Mesenchymal stem cell (in vitro differentiated cells and primary cell): ENCODE results near the gene FAM241A.

Experiments used
- DNase-seq: peaks from one replicate; pipeline ENCODE4 v3.0.0-alpha.2; 2013
- H2AFZ ChIP-seq: one replicate; pipeline ENCODE4 v1.6.1; 2013; ENCODE audit warnings: low read depth, mild to moderate bottlenecking, control low read depth, inconsistent platforms, low read length, moderate library complexity
- H2AK5ac ChIP-seq: 2 replicates; pipeline ENCODE4 v1.6.1; 2013; ENCODE audit warnings: low read length, moderate library complexity, mild to moderate bottlenecking, inconsistent platforms; ENCODE audit not compliant: severe bottlenecking
- H2BK120ac ChIP-seq: one replicate; pipeline ENCODE4 v1.6.1; 2013; ENCODE audit warnings: low read depth, mild to moderate bottlenecking, inconsistent platforms, low read length, moderate library complexity
- H2BK12ac ChIP-seq, 2 experiments: one replicate each; pipeline ENCODE4 v1.6.1; 2013; ENCODE audit warnings: inconsistent platforms in 2 of 2, low read length in 2 of 2, mild to moderate bottlenecking in 2 of 2, moderate library complexity in 2 of 2, control low read depth in 1 of 2
- H2BK15ac ChIP-seq: one replicate; pipeline ENCODE4 v1.6.1; 2013; ENCODE audit warnings: mild to moderate bottlenecking, low read depth, inconsistent platforms; ENCODE audit not compliant: poor library complexity, severe bottlenecking
- H2BK5ac ChIP-seq: 2 replicates; pipeline ENCODE4 v1.6.1; 2013; ENCODE audit warnings: low read depth, mild to moderate bottlenecking, low read length, control low read depth, inconsistent platforms; ENCODE audit not compliant: poor library complexity, severe bottlenecking
- H3K14ac ChIP-seq, 2 experiments: one replicate each; pipeline ENCODE4 v1.6.1; 2013; ENCODE audit warnings: inconsistent platforms in 2 of 2, low read length in 2 of 2, control low read depth in 1 of 2, mild to moderate bottlenecking in 1 of 2, moderate library complexity in 1 of 2
- H3K18ac ChIP-seq, 2 experiments: one replicate each; pipeline ENCODE4 v1.6.1; 2013; ENCODE audit warnings: inconsistent platforms in 2 of 2, low read length in 2 of 2, control low read depth in 1 of 2, low read depth in 1 of 2, mild to moderate bottlenecking in 1 of 2
- H3K23ac ChIP-seq, 2 experiments: one replicate each; pipeline ENCODE4 v1.6.1; 2013; ENCODE audit warnings: inconsistent platforms in 2 of 2, low read length in 2 of 2, mild to moderate bottlenecking in 2 of 2, moderate library complexity in 2 of 2, control low read depth in 1 of 2
- H3K27ac ChIP-seq: 2 replicates; pipeline ENCODE4 v1.5.1; 2013; ENCODE audit warnings: mild to moderate bottlenecking, moderate library complexity, low read length, control low read depth, inconsistent platforms; ENCODE audit not compliant: poor library complexity, severe bottlenecking
- H3K27me3 ChIP-seq, 2 experiments: 2 replicates each; pipeline versions ENCODE4 v1.6.1 to v1.7.0; 2013; ENCODE audit warnings: low read length in 2 of 2, mild to moderate bottlenecking in 2 of 2, moderate library complexity in 2 of 2, control low read depth in 1 of 2, inconsistent platforms in 1 of 2; ENCODE audit not compliant: control insufficient read depth in 1 of 2, insufficient read depth in 1 of 2
- H3K36me3 ChIP-seq, 2 experiments: 2 replicates each; pipeline versions ENCODE4 v1.6.1 to v1.7.0; 2013; ENCODE audit warnings: low read length in 2 of 2, control low read depth in 1 of 2, inconsistent platforms in 1 of 2, low read depth in 1 of 2, mild to moderate bottlenecking in 1 of 2; ENCODE audit not compliant: insufficient read depth in 2 of 2, control insufficient read depth in 1 of 2
- H3K4ac ChIP-seq, 2 experiments: one replicate each; pipeline ENCODE4 v1.6.1; 2013; ENCODE audit warnings: inconsistent platforms in 2 of 2, low read length in 2 of 2, mild to moderate bottlenecking in 2 of 2, moderate library complexity in 2 of 2, control low read depth in 1 of 2, low read depth in 1 of 2
- H3K4me1 ChIP-seq: 2 replicates; pipeline ENCODE4 v1.6.1; 2013; ENCODE audit warnings: low read depth, low read length, control low read depth; ENCODE audit not compliant: control insufficient read depth, insufficient read depth
- H3K4me2 ChIP-seq: 2 replicates; pipeline ENCODE4 v1.6.1; 2013; ENCODE audit warnings: low read length, mild to moderate bottlenecking, inconsistent platforms; ENCODE audit not compliant: poor library complexity, severe bottlenecking
- H3K4me3 ChIP-seq, 2 experiments: 2 replicates each; pipeline versions ENCODE4 v1.5.1 to v1.7.0; 2013; ENCODE audit warnings: low read length in 2 of 2, mild to moderate bottlenecking in 2 of 2, control low read depth in 1 of 2, low read depth in 1 of 2; ENCODE audit not compliant: insufficient read depth in 1 of 2
- H3K79me1 ChIP-seq: replicated peaks from 2 replicates; pipeline ENCODE4 v1.6.1; 2013; ENCODE audit warnings: mild to moderate bottlenecking, control low read depth, low read length, inconsistent platforms; ENCODE audit not compliant: poor library complexity, severe bottlenecking
- H3K9ac ChIP-seq: 2 replicates; pipeline ENCODE4 v1.7.0; 2013; ENCODE audit warnings: mild to moderate bottlenecking, low read length, moderate library complexity
- H3K9me3 ChIP-seq: 2 replicates; pipeline ENCODE4 v1.7.0; 2013; ENCODE audit warnings: mild to moderate bottlenecking, low read length; ENCODE audit not compliant: control insufficient read depth
- H4K8ac ChIP-seq: one replicate; pipeline ENCODE4 v1.6.1; 2013; ENCODE audit warnings: inconsistent platforms, mild to moderate bottlenecking, low read length, moderate library complexity
- H4K91ac ChIP-seq: one replicate; pipeline ENCODE4 v1.6.1; 2013; ENCODE audit warnings: mild to moderate bottlenecking, low read length, inconsistent platforms
- WGBS: methylation state at CpG from one replicate; pipeline ENCODE4 v1.1.7; 2013; ENCODE audit warnings: mixed read lengths; 5-methylcytosine and 5-hydroxymethylcytosine counted together

The FAM241A gene

GRCh38 chr4:112105201-112105969 is 39.9 kb upstream of the FAM241A start:
- no peaks in the 10 kb centered on the region for H3K36me3 ChIP-seq
- H3K79me1 ChIP-seq, result no peaks in the 10 kb centered on the region
- H3K23ac ChIP-seq, result no peak overlapping the region
- H3K4me3 ChIP-seq, result no peak overlapping the region
- H3K4me2 ChIP-seq, result no peak overlapping the region
- no peak overlapping the region for H2BK12ac ChIP-seq
- H3K27ac ChIP-seq, result no peak overlapping the region
- H3K4me1 ChIP-seq, result no peaks in the 10 kb centered on the region
- no peaks in the 10 kb centered on the region for H3K27me3 ChIP-seq
- no peak overlapping the region for H2AK5ac ChIP-seq
- no peak overlapping the region for H3K4ac ChIP-seq
- no peak overlapping the region for H3K14ac ChIP-seq
- H2BK15ac ChIP-seq, result no peak overlapping the region
- H4K91ac ChIP-seq, result no peak overlapping the region
- H4K8ac ChIP-seq, result no peak overlapping the region
- no peak overlapping the region for H2BK120ac ChIP-seq
- H2BK5ac ChIP-seq, result no peak overlapping the region
- H2AFZ ChIP-seq, result no peak overlapping the region
- H3K9me3 ChIP-seq, result no peaks in the 10 kb centered on the region
- no peak overlapping the region for H3K9ac ChIP-seq
- no peak for DNase-seq
- H3K18ac ChIP-seq, result no peak overlapping the region
- WGBS, result no CpG with 5 or more reads among the region's 2 CpGs

- Histone ChIP-seq H4K91ac (no peak overlapping the region), H3K27ac (no peak overlapping the region), H2AK5ac (no peak overlapping the region), H2BK5ac (no peak overlapping the region), H3K9ac (no peak overlapping the region), H3K36me3 (no peaks in the 10 kb centered on the region), H2BK12ac (no peak overlapping the region), H2BK15ac (no peak overlapping the region), H3K27me3 (no peaks in the 10 kb centered on the region), H3K4me1 (no peaks in the 10 kb centered on the region), H3K79me1 (no peaks in the 10 kb centered on the region), H3K4me3 (no peak overlapping the region), H3K9me3 (no peaks in the 10 kb centered on the region), H2AFZ (no peak overlapping the region), H3K14ac (no peak overlapping the region), H2BK120ac (no peak overlapping the region), H3K18ac (no peak overlapping the region), H3K23ac (no peak overlapping the region), H3K4me2 (no peak overlapping the region), H4K8ac (peak overlapping the region; percentile 55), H3K4ac (peak overlapping the region in 1 of 2 experiments; percentile 6)
- 58% methylated on average over 2 of the region's 3 CpGs for WGBS
- peak; percentile 45 for DNase-seq
Observed at GRCh38 chr4:112109360-112110058, 35.7 kb upstream of the FAM241A start.

- no CpG with 5 or more reads among the region's 1 CpG for WGBS
- H3K4me3 ChIP-seq, result no peak overlapping the region
- H3K4me2 ChIP-seq, result no peak overlapping the region
- H4K91ac ChIP-seq, result no peak overlapping the region
- H2BK12ac ChIP-seq, result no peak overlapping the region
- H3K18ac ChIP-seq, result no peak overlapping the region
- no peak overlapping the region for H3K23ac ChIP-seq
- H2BK15ac ChIP-seq, result no peak overlapping the region
- H3K14ac ChIP-seq, result no peak overlapping the region
- no peak overlapping the region for H2BK120ac ChIP-seq
- no peak overlapping the region for H3K27ac ChIP-seq
- H4K8ac ChIP-seq, result peak overlapping the region; percentile 55
- no peaks in the 10 kb centered on the region for H3K9me3 ChIP-seq
- no peak overlapping the region for H2BK5ac ChIP-seq
- H3K27me3 ChIP-seq, result no peaks in the 10 kb centered on the region
- H3K4me1 ChIP-seq, result no peaks in the 10 kb centered on the region
- no peak overlapping the region for H2AFZ ChIP-seq
- no peaks in the 10 kb centered on the region for H3K36me3 ChIP-seq
- H2AK5ac ChIP-seq, result no peak overlapping the region
- peak overlapping the region in 1 of 2 experiments; percentile 6 for H3K4ac ChIP-seq
- no peak overlapping the region for H3K9ac ChIP-seq
- H3K79me1 ChIP-seq, result no peaks in the 10 kb centered on the region
- no peak for DNase-seq
Observed at GRCh38 chr4:112110059-112110425, 35.2 kb upstream of the FAM241A start.

GRCh38 chr4:112111306-112111705 is 33.9 kb upstream of the FAM241A start:
- no peak overlapping the region for H2AFZ ChIP-seq
- no peak overlapping the region for H3K4me2 ChIP-seq
- H3K79me1 ChIP-seq, result no peaks in the 10 kb centered on the region
- H3K23ac ChIP-seq, result no peak overlapping the region
- no peak overlapping the region for H2BK5ac ChIP-seq
- H3K27ac ChIP-seq, result no peak overlapping the region
- DNase-seq, result no peak
- no peaks in the 10 kb centered on the region for H3K4me1 ChIP-seq
- H2BK120ac ChIP-seq, result no peak overlapping the region
- no peak overlapping the region for H3K9ac ChIP-seq
- WGBS, result no CpG with 5 or more reads among the region's 1 CpG
- no peak overlapping the region for H2BK15ac ChIP-seq
- no peak overlapping the region for H2BK12ac ChIP-seq
- H2AK5ac ChIP-seq, result no peak overlapping the region
- H3K9me3 ChIP-seq, result no peaks in the 10 kb centered on the region
- H3K27me3 ChIP-seq, result no peaks in the 10 kb centered on the region
- H4K8ac ChIP-seq, result no peak overlapping the region
- no peak overlapping the region for H3K4me3 ChIP-seq
- no peak overlapping the region for H3K4ac ChIP-seq
- no peaks in the 10 kb centered on the region for H3K36me3 ChIP-seq
- no peak overlapping the region for H4K91ac ChIP-seq
- H3K14ac ChIP-seq, result no peak overlapping the region
- no peak overlapping the region for H3K18ac ChIP-seq
